Muscle of arm (tissue), 12 donors: ENCODE data around the gene HBS1L. TPM values are rescaled to one million over a fixed set of nuclear protein-coding genes. Genes with fewer than 3 reads are reported as not detected.

Experiments used
- DNase-seq: peaks from one replicate; pipeline ENCODE4 v3.0.0-alpha.2; 2013
- polyA plus RNA-seq, 12 donors: library from polyadenylated mRNA; unstranded; fragments of 120-200 nt; gene quantifications; one replicate each; pipeline ENCODE4 v1.2.1, GENCODE V29; 2013; ENCODE audit not compliant: insufficient read length in 12 of 12

Gene HBS1L
- polyA plus RNA-seq, 12 donors: 36.3 to 56.5 (median 52.0) TPM; not detected in 1

GRCh38 chr6:134920422-134920821, 134.2 kb downstream of the HBS1L start:
- no peak for DNase-seq

- DNase-seq: no peak
These were observed 136.1 kb downstream of the HBS1L start for GRCh38 chr6:134918418-134918961.

- DNase-seq: no peak
These were observed 143.1 kb downstream of the HBS1L start for GRCh38 chr6:134911547-134911946.

- peak; percentile 4 for DNase-seq
These were observed 144.1 kb downstream of the HBS1L start for GRCh38 chr6:134910593-134910935.

Other genes starting within 250 kb of the HBS1L start
- gene ALDH8A1, start 104.7 kb downstream of the HBS1L start, polyA plus RNA-seq: 1 to 10 TPM in 7 of 12 donors, under 1 TPM in 3, not detected in 2; 0.31 to 3.1 (median 1.3) TPM
- 1 to 10 TPM in 7 of 12 donors, under 1 TPM in 3, not detected in 2; 0.71 to 9.3 (median 1.1) TPM for gene MYB, start 126.5 kb upstream of the HBS1L start, polyA plus RNA-seq